Measurements from ENCODE around the gene SCN9A. TPM values are rescaled to one million over a fixed set of nuclear protein-coding genes. Genes with fewer than 3 reads are reported as not detected.
"Not testable (repeated sequence)": the region's sequence is repeated elsewhere in the genome, so short reads cannot be mapped to it uniquely, and the experiment has no call there.

The SCN9A gene
- 2.2 TPM for total RNA-seq
- long read RNA-seq, partial matches to known transcripts: 1 of 1 reads
- long read RNA-seq, other reads (novel, unspliced or antisense): 0 of 1 reads

- peak; percentile 98 for ATAC-seq (ENCODE audit: poor library complexity)
- intact Hi-C loops (cut with DNase I): no loop called here
- peak; percentile 86 for DNase-seq
Observed at GRCh38 chr2:166375736-166376487, at the start of gene SCN9A. Gene SCN9A, minus strand, starts transcription at chr2:166375944. Its CDS starts 64,188 bp downstream, at chr2:166311756.

GRCh38 chr2:166424841-166425240 is 49.1 kb upstream of the SCN9A start:
- no peak for ATAC-seq (ENCODE audit: poor library complexity)
- DNase-seq: no peak
- intact Hi-C loops (cut with DNase I): no loop called here

GRCh38 chr2:166419616-166419934 is 43.8 kb upstream of the SCN9A start:
- ATAC-seq (ENCODE audit: poor library complexity): no peak

GRCh38 chr2:166418853-166419615 is 43.3 kb upstream of the SCN9A start:
- DNase-seq (no peak), ATAC-seq (ENCODE audit: poor library complexity) (no peak)
- intact Hi-C loops (cut with DNase I): no loop called here

More at GRCh38 chr2:166419616-166419934, 43.8 kb upstream of the SCN9A start:
- DNase-seq: no peak
- intact Hi-C loops (cut with DNase I): no loop called here

- peak; percentile 67 for ATAC-seq (ENCODE audit: poor library complexity)
- intact Hi-C loops (cut with DNase I): no loop called here
Observed at GRCh38 chr2:166417669-166418068, 41.9 kb upstream of the SCN9A start.

GRCh38 chr2:166413255-166413654 is 37.5 kb upstream of the SCN9A start:
- intact Hi-C loops (cut with DNase I): no loop called here
- ATAC-seq (ENCODE audit: poor library complexity): no peak
- DNase-seq: no peak

More at GRCh38 chr2:166417669-166418068, 41.9 kb upstream of the SCN9A start:
- DNase-seq: no peak

- ATAC-seq (ENCODE audit: poor library complexity) (no peak), DNase-seq (no peak)
- intact Hi-C loops (cut with DNase I): no loop called here
Observed at GRCh38 chr2:166411473-166412230, 35.9 kb upstream of the SCN9A start.

- DNase-seq: no peak
- no peak for ATAC-seq (ENCODE audit: poor library complexity)
- intact Hi-C loops (cut with DNase I): no loop called here
Observed at GRCh38 chr2:166410828-166411472, 35.2 kb upstream of the SCN9A start.

- DNase-seq; ATAC-seq (ENCODE audit: poor library complexity); intact Hi-C loops (cut with DNase I): not testable (repeated sequence)
Observed at GRCh38 chr2:166407746-166408145, 32.0 kb upstream of the SCN9A start.

GRCh38 chr2:166406374-166406773 is 30.6 kb upstream of the SCN9A start:
- no peak for ATAC-seq (ENCODE audit: poor library complexity)
- intact Hi-C loops (cut with DNase I): no loop called here
- DNase-seq: no peak

GRCh38 chr2:166405569-166405926 is 29.8 kb upstream of the SCN9A start:
- ATAC-seq (ENCODE audit: poor library complexity) (no peak), DNase-seq (no peak)
- intact Hi-C loops (cut with DNase I): no loop called here

GRCh38 chr2:166404831-166405568 is 29.3 kb upstream of the SCN9A start:
- no peak for DNase-seq
- intact Hi-C loops (cut with DNase I): no loop called here
- ATAC-seq (ENCODE audit: poor library complexity): no peak

- DNase-seq (no peak), ATAC-seq (ENCODE audit: poor library complexity) (no peak)
- intact Hi-C loops (cut with DNase I): no loop called here
Observed at GRCh38 chr2:166394245-166394644, 18.5 kb upstream of the SCN9A start.

GRCh38 chr2:166393008-166393407 is 17.3 kb upstream of the SCN9A start:
- ATAC-seq (ENCODE audit: poor library complexity): no peak
- no peak for DNase-seq
- intact Hi-C loops (cut with DNase I): no loop called here

- DNase-seq (no peak), ATAC-seq (ENCODE audit: poor library complexity) (peak; percentile 59)
- intact Hi-C loops (cut with DNase I): no loop called here
Observed at GRCh38 chr2:166388481-166389070, 12.8 kb upstream of the SCN9A start.

- DNase-seq (no peak), ATAC-seq (ENCODE audit: poor library complexity) (no peak)
- intact Hi-C loops (cut with DNase I): no loop called here
Observed at GRCh38 chr2:166385313-166385712, 9.6 kb upstream of the SCN9A start.

GRCh38 chr2:166384774-166385173 is 9.0 kb upstream of the SCN9A start:
- DNase-seq: no peak

GRCh38 chr2:166382448-166382847 is 6.7 kb upstream of the SCN9A start:
- DNase-seq: no peak
- intact Hi-C loops (cut with DNase I): no loop called here
- ATAC-seq (ENCODE audit: poor library complexity): no peak

More at GRCh38 chr2:166384774-166385173, 9.0 kb upstream of the SCN9A start:
- intact Hi-C loops (cut with DNase I): no loop called here
- no peak for ATAC-seq (ENCODE audit: poor library complexity)

Measured in Right ventricle myocardium superior (tissue), 1 donor.